Measurements from ENCODE around the gene FHL5.
"Not testable (repeated sequence)": the region's sequence is repeated elsewhere in the genome, so short reads cannot be mapped to it uniquely, and the experiment has no call there.

The FHL5 gene

GRCh38 chr6:96562886-96563285 lies at the start of gene FHL5:
Gene FHL5 (plus strand): TSS chr6:96563128. CDS start chr6:96603614, 40,486 bp downstream.
- CTCF ChIA-PET: no interaction called here
- Mint-ChIP-seq H3K4me3 (no peak within 1 kb of the TSS), H3K36me3 (no peaks in the 10 kb centered on the region), H3K27ac (no peak within 1 kb of the TSS), H3K9me3 (no peaks in the 10 kb centered on the region), H3K4me1 (no peaks in the 10 kb centered on the region), H3K27me3 (peaks cover 12% of the 10 kb centered on the region)
- DNase-seq: no peak

GRCh38 chr6:96520171-96521115 lies 42.5 kb upstream of the FHL5 start:
- peak overlapping the region; percentile 100 for H3K4me3 Mint-ChIP-seq
- DNase-seq: no peak
- H3K27me3 Mint-ChIP-seq: no peaks in the 10 kb centered on the region
- peaks cover 6% of the 10 kb centered on the region for H3K36me3 Mint-ChIP-seq
- H3K9me3 Mint-ChIP-seq: no peaks in the 10 kb centered on the region
- peaks cover 29% of the 10 kb centered on the region for H3K4me1 Mint-ChIP-seq
- CTCF ChIA-PET: no interaction called here
- H3K27ac Mint-ChIP-seq: peak overlapping the region; percentile 100

DNA sequence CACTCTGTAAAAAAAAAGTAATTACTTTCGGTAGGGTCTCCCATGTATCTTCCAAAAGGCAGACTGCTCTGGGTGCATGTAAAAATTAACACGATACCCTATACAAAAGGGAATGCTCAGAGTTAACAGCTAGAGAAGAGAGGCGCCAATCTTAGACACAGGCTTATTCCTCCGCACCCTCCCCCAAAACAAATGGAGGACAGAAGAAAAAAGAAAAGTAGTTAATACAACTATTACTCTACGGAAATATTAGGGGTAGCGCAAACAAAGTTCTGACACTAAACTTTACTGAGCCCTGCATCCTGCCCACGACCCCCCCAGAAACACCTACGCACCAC lies 41.7 kb upstream of the FHL5 start:
- Mint-ChIP-seq H3K9me3 (no peaks in the 10 kb centered on the region), H3K36me3 (peaks cover 9% of the 10 kb centered on the region), H3K27me3 (no peaks in the 10 kb centered on the region), H3K27ac (peak overlapping the region; percentile 100), H3K4me1 (peaks cover 32% of the 10 kb centered on the region), H3K4me3 (peak overlapping the region; percentile 100)
- CTCF ChIA-PET: no interaction called here
- no peak for DNase-seq

GRCh38 chr6:96521644-96522464 lies 41.1 kb upstream of the FHL5 start, which contains the start of gene UFL1:
Gene UFL1 (plus strand): TSS chr6:96521806. CDS start chr6:96521874, 68 bp downstream.
- Mint-ChIP-seq H3K9me3 (no peaks in the 10 kb centered on the region), H3K4me1 (peaks cover 34% of the 10 kb centered on the region), H3K4me3 (peak within 1 kb of the TSS; percentile 100), H3K27ac (peak within 1 kb of the TSS; percentile 100), H3K27me3 (no peaks in the 10 kb centered on the region), H3K36me3 (peaks cover 12% of the 10 kb centered on the region)
- CTCF ChIA-PET: no interaction called here
- peak; percentile 94 for DNase-seq

GRCh38 chr6:96522465-96523009 lies 40.4 kb upstream of the FHL5 start:
- peaks cover 34% of the 10 kb centered on the region for H3K4me1 Mint-ChIP-seq
- H3K27me3 Mint-ChIP-seq: no peaks in the 10 kb centered on the region
- DNase-seq: no peak
- peak overlapping the region; percentile 100 for H3K4me3 Mint-ChIP-seq
- H3K27ac Mint-ChIP-seq: peak overlapping the region; percentile 100
- peaks cover 15% of the 10 kb centered on the region for H3K36me3 Mint-ChIP-seq
- CTCF ChIA-PET: no interaction called here
- no peaks in the 10 kb centered on the region for H3K9me3 Mint-ChIP-seq

- no peak for DNase-seq
- Mint-ChIP-seq H3K27ac (no peak overlapping the region), H3K36me3 (peaks cover 49% of the 10 kb centered on the region), H3K4me3 (no peak overlapping the region), H3K4me1 (peaks cover 14% of the 10 kb centered on the region), H3K9me3 (no peaks in the 10 kb centered on the region), H3K27me3 (no peaks in the 10 kb centered on the region)
- CTCF ChIA-PET: interaction anchor here (1.6 kb wide), 1 partner anchor 16 kb away, joined by 3 read pairs; no protein-coding TSS in a partner anchor
Observed at GRCh38 chr6:96528193-96528592, 34.7 kb upstream of the FHL5 start.

DNA sequence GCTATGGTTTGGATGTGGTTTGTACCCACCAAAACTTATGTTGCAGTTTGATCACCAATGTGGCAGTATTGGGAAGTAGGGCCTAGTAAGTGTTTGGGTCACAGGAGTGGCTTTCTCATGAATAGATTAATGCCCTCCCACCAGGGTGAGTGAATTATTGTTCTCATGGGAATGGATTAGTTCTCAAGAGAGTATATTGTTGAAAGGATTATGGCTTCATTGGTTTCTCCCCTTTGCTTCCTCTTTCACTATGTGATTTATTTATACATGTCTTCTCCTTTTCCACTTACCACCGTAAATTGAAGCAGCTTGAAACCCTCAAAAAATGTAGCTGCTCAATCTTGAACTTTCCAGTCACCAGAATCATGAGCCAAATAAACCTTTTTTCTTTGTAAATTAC lies 30.5 kb upstream of the FHL5 start:
- H3K27ac Mint-ChIP-seq: no peak overlapping the region
- CTCF ChIA-PET: no interaction called here
- DNase-seq: no peak
- peaks cover 6% of the 10 kb centered on the region for H3K4me1 Mint-ChIP-seq
- H3K4me3 Mint-ChIP-seq: no peak overlapping the region
- H3K36me3 Mint-ChIP-seq: peaks cover 43% of the 10 kb centered on the region
- H3K9me3 Mint-ChIP-seq: no peaks in the 10 kb centered on the region
- H3K27me3 Mint-ChIP-seq: no peaks in the 10 kb centered on the region

- H3K27ac Mint-ChIP-seq: no peak overlapping the region
- no peak for DNase-seq
- no peaks in the 10 kb centered on the region for H3K4me1 Mint-ChIP-seq
- peaks cover 26% of the 10 kb centered on the region for H3K36me3 Mint-ChIP-seq
- CTCF ChIA-PET: no interaction called here
- no peaks in the 10 kb centered on the region for H3K27me3 Mint-ChIP-seq
- H3K4me3 Mint-ChIP-seq: no peak overlapping the region
- no peaks in the 10 kb centered on the region for H3K9me3 Mint-ChIP-seq
Observed at GRCh38 chr6:96537726-96538125, 25.2 kb upstream of the FHL5 start.

GRCh38 chr6:96542702-96543101 lies 20.2 kb upstream of the FHL5 start:
- H3K9me3 Mint-ChIP-seq: no peaks in the 10 kb centered on the region
- no peaks in the 10 kb centered on the region for H3K27me3 Mint-ChIP-seq
- DNase-seq: no peak
- no peak overlapping the region for H3K27ac Mint-ChIP-seq
- no peaks in the 10 kb centered on the region for H3K4me1 Mint-ChIP-seq
- CTCF ChIA-PET: interaction anchor here (1.2 kb wide), 1 partner anchor 10 kb away, joined by 4 read pairs; no protein-coding TSS in a partner anchor
- peaks cover 40% of the 10 kb centered on the region for H3K36me3 Mint-ChIP-seq
- H3K4me3 Mint-ChIP-seq: no peak overlapping the region

DNA sequence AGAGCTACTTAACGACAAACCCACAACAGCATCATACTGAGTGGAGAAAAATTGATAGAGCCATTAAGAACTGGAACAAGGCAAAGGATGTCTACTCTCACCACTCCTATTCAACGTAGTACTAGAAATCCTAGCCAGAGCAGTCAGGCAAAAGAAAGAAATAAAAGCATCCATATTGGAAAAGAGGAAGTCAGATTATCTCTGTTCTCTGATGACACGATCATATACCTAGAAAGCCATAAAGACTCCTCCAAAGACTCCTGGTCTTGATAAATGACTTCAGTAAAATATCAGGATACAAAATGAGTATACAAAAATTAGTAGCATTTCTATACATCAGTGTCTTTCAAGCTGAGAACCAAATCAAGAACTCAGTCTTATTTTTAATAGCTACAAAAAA lies 17.0 kb upstream of the FHL5 start:
- H3K4me3 Mint-ChIP-seq: no peak overlapping the region
- no peaks in the 10 kb centered on the region for H3K27me3 Mint-ChIP-seq
- H3K27ac Mint-ChIP-seq: no peak overlapping the region
- peaks cover 42% of the 10 kb centered on the region for H3K36me3 Mint-ChIP-seq
- no peak for DNase-seq
- H3K9me3 Mint-ChIP-seq: no peaks in the 10 kb centered on the region
- H3K4me1 Mint-ChIP-seq: no peaks in the 10 kb centered on the region
- CTCF ChIA-PET: interaction anchor here (1.1 kb wide), 1 partner anchor 47 kb away, joined by 3 read pairs; no protein-coding TSS in a partner anchor

GRCh38 chr6:96547654-96548053 lies 15.3 kb upstream of the FHL5 start:
- H3K27me3 Mint-ChIP-seq: no peaks in the 10 kb centered on the region
- H3K4me3 Mint-ChIP-seq: no peak overlapping the region
- H3K27ac Mint-ChIP-seq: no peak overlapping the region
- H3K4me1 Mint-ChIP-seq: no peaks in the 10 kb centered on the region
- DNase-seq: no peak
- no peaks in the 10 kb centered on the region for H3K9me3 Mint-ChIP-seq
- H3K36me3 Mint-ChIP-seq: peaks cover 50% of the 10 kb centered on the region
- CTCF ChIA-PET: no interaction called here

DNA sequence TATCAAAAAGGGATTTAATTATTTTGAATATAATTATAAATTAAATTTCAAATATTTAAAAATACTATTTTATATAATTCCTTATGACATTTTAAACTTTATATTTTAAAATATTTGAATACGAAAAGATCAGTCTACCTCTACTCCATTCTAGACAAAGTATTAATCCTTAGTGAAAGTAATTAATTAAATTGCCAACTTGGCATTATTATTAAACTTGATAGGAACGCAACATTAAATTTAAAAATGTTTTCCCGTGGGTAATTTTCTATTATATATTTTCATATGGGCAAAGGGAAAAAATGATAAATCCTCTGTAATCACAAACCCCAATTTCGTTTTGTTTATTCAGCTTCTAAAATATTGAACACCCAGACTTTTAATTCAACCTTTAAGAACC lies 8.4 kb upstream of the FHL5 start:
- H3K36me3 Mint-ChIP-seq: peaks cover 46% of the 10 kb centered on the region
- DNase-seq: no peak
- no peak overlapping the region for H3K4me3 Mint-ChIP-seq
- H3K27me3 Mint-ChIP-seq: no peaks in the 10 kb centered on the region
- H3K9me3 Mint-ChIP-seq: no peaks in the 10 kb centered on the region
- H3K4me1 Mint-ChIP-seq: no peaks in the 10 kb centered on the region
- H3K27ac Mint-ChIP-seq: no peak overlapping the region
- CTCF ChIA-PET: no interaction called here

DNA sequence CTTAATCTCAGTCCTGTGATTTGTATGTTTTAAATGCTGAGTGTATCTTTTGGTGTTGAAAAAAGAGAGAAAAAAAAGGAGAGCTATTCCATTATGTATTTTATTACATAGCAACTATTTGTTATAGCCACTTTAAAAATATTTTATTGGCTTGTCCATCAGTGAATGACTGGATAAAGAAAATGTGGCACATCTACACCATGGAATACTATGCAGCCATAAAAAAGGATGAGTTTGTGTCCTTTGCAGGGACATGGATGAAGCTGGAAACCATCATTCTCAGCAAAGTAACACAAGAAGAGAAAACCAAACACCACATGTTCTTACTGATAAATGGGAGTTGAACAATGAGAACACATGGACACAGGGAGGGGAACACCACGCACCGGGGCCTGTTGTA lies 3.2 kb upstream of the FHL5 start:
- Mint-ChIP-seq H3K36me3 (peaks cover 13% of the 10 kb centered on the region), H3K27me3 (peaks cover 12% of the 10 kb centered on the region)
- H3K9me3 Mint-ChIP-seq, CTCF ChIA-PET, DNase-seq, H3K4me3 Mint-ChIP-seq, H3K27ac Mint-ChIP-seq, H3K4me1 Mint-ChIP-seq: not testable (repeated sequence)

DNA sequence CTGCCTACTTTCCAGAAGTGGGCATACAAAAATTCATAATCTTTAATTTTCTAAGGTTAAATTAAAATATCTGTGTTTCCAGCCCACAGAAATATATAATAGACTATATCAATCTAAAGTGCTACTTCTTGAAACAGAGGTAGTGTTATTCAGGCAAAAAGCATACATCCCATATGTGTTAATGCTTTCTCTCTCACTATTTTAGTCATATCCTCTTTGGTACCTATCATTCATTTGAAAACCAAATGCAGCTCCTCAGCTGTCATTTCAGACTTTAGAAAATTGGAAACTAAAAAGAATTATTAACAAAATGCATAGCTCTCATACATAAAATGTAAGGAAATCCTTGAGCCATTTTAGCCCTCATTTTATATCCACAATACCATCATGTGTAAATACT lies 925 bp downstream of the FHL5 start:
- no peaks in the 10 kb centered on the region for H3K9me3 Mint-ChIP-seq
- no peaks in the 10 kb centered on the region for H3K36me3 Mint-ChIP-seq
- H3K27ac Mint-ChIP-seq: no peak overlapping the region
- CTCF ChIA-PET: no interaction called here
- peaks cover 12% of the 10 kb centered on the region for H3K27me3 Mint-ChIP-seq
- H3K4me1 Mint-ChIP-seq: no peaks in the 10 kb centered on the region
- DNase-seq: no peak
- no peak overlapping the region for H3K4me3 Mint-ChIP-seq

Data from activated naive CD4-positive, alpha-beta T cell treated with anti-CD3 and anti-CD28 coated beads, Interleukin-2, amount 10 ng/mL, durations not matched to agents 7 days and 5 days (primary cell).